Prostate gland (tissue), 2 donors: ENCODE results near the gene H6PD. TPM values are rescaled to one million over a fixed set of nuclear protein-coding genes. Genes with fewer than 3 reads are reported as not detected.

Experiments used
- DNase-seq: peaks from one replicate; pipeline ENCODE4 v3.0.0-alpha.2; 2019; ENCODE audit warnings: low spot score
- H3K27ac ChIP-seq, 2 donors: fragments of 200-600 bp; sonication (generic); 2 replicates each; pipeline ENCODE4 v1.5.1; 2017 to 2019
- H3K27me3 ChIP-seq: fragments of 200-600 bp; sonication (generic); replicated peaks from 2 replicates; pipeline ENCODE4 v1.5.1; 2019; ENCODE audit not compliant: insufficient read depth
- H3K36me3 ChIP-seq, 2 donors: fragments of 200-600 bp; sonication (generic); 1 replicate in 1 of 2; 2 replicates in 1 of 2; pipeline versions ENCODE4 v1.5.1 to v1.8.1; 2017 to 2019
- H3K4me1 ChIP-seq: fragments of 200-600 bp; sonication (generic); replicated peaks from 2 replicates; pipeline ENCODE4 v1.5.1; 2019
- H3K4me3 ChIP-seq, 2 donors: fragments of 200-600 bp; sonication (generic); 2 replicates each; pipeline ENCODE4 v1.5.1; 2017 to 2019
- H3K9me3 ChIP-seq: fragments of 200-600 bp; sonication (generic); 2 replicates; pipeline ENCODE4 v1.5.1; 2017
- CTCF ChIP-seq, 4 experiments: fragments of 200-600 bp in 2 of 4; fragments of 450-650 bp in 2 of 4; sonication (generic) in 2 of 4; IDR thresholded peaks; 1 replicate in 3 of 4; 2 replicates in 1 of 4; pipeline ENCODE4 v1.5.1; 2016 to 2019; ENCODE audit warnings: antibody characterized with exemption in 4 of 4, mild to moderate bottlenecking in 2 of 4, moderate library complexity in 2 of 4
- POLR2A ChIP-seq: fragments of 450-650 bp; IDR thresholded peaks from one replicate; pipeline ENCODE4 v1.6.1; 2016; ENCODE audit warnings: antibody characterized with exemption, mild to moderate bottlenecking
- POLR2AphosphoS5 ChIP-seq: sonication (generic); formaldehyde crosslinking; IDR thresholded peaks from one replicate; pipeline ENCODE4 v1.6.1; 2017; ENCODE audit warnings: antibody characterized with exemption
- WGBS: methylation state at CpG from one replicate; pipeline ENCODE4 v1.1.5; 2018; 5-methylcytosine and 5-hydroxymethylcytosine counted together
- intact Hi-C: fragments of 100-400 bp; cut with DNase I; formaldehyde crosslinking; loops from one replicate; pipeline ENCODE4 v1.14.2; 2022
- total RNA-seq, 2 donors: library from RNA; depleted of rRNA; stranded (reverse); fragments of >200 nt; gene quantifications; one replicate each; pipeline ENCODE4 v1.1.0, GENCODE V29; 2016

The H6PD gene
- total RNA-seq, 2 donors from 2014 or later: 52.8 to 88.8 TPM

- intact Hi-C loops: no loop called here
- WGBS: 43% methylated on average over 4 of the region's 4 CpGs
- Histone ChIP-seq H3K4me3 (no peak overlapping the region), H3K9me3 (no peaks in the 10 kb centered on the region), H3K4me1 (peaks cover 49% of the 10 kb centered on the region), H3K27me3 (no peaks in the 10 kb centered on the region), H3K36me3 (no peaks in the 10 kb centered on the region), H3K27ac (peak overlapping the region; percentile 92 to 95)
- TF ChIP-seq POLR2AphosphoS5: peak; percentile 81
- no peak for TF ChIP-seq CTCF (IDR thresholded peaks at IDR 0.05)
- no peak for DNase-seq
Measured at GRCh38 chr1:9238550-9238949, 4.0 kb downstream of the H6PD start.

- TF ChIP-seq POLR2A: no peak
- peak; percentile 30 for TF ChIP-seq POLR2AphosphoS5
- no peaks in the 10 kb centered on the region for H3K9me3 ChIP-seq
- H3K27me3 ChIP-seq: no peaks in the 10 kb centered on the region
- peaks cover 59% of the 10 kb centered on the region for H3K4me1 ChIP-seq
- DNase-seq: no peak
- H3K36me3 ChIP-seq: no peaks in the 10 kb centered on the region
- peak overlapping the region; percentile 92 to 95 for H3K27ac ChIP-seq
- intact Hi-C loops: no loop called here
- no peak overlapping the region for H3K4me3 ChIP-seq
- WGBS: 48% methylated on average over 16 of the region's 16 CpGs
Measured at GRCh38 chr1:9239622-9240401, 5.2 kb downstream of the H6PD start.

GRCh38 chr1:9240914-9241820 is 6.6 kb downstream of the H6PD start:
- H3K27me3 ChIP-seq: no peaks in the 10 kb centered on the region
- H3K9me3 ChIP-seq: no peaks in the 10 kb centered on the region
- DNase-seq: no peak
- no peak overlapping the region for H3K4me3 ChIP-seq
- H3K4me1 ChIP-seq: peaks cover 62% of the 10 kb centered on the region
- 85% methylated on average over 8 of the region's 8 CpGs for WGBS
- H3K36me3 ChIP-seq: no peaks in the 10 kb centered on the region
- intact Hi-C loops: no loop called here
- H3K27ac ChIP-seq: peak overlapping the region; percentile 92 to 95
- TF ChIP-seq CTCF (IDR thresholded peaks at IDR 0.05) (no peak), POLR2AphosphoS5 (no peak), POLR2A (no peak)

GRCh38 chr1:9241891-9242290 is 7.3 kb downstream of the H6PD start:
- intact Hi-C loops: no loop called here
- peaks cover 57% of the 10 kb centered on the region for H3K4me1 ChIP-seq

More at GRCh38 chr1:9241891-9242290, 7.3 kb downstream of the H6PD start:
- Histone ChIP-seq H3K36me3 (no peaks in the 10 kb centered on the region), H3K9me3 (no peaks in the 10 kb centered on the region), H3K27ac (peak overlapping the region; percentile 92 to 95), H3K27me3 (no peaks in the 10 kb centered on the region), H3K4me3 (no peak overlapping the region)
- TF ChIP-seq POLR2A: peak; percentile 48
- peak; percentile 90 for TF ChIP-seq POLR2AphosphoS5
- no peak for TF ChIP-seq CTCF (IDR thresholded peaks at IDR 0.05)
- 48% methylated on average over 10 of the region's 10 CpGs for WGBS
- peak; percentile 84 for DNase-seq
